NCI-H82 (cell line): Measurements from ENCODE around the gene SLC35F1.

ENCODE experiments used
- DNase-seq: peaks from one replicate; lab custom pipeline; 2025; lab: John Stamatoyannopoulos, UW

SLC35F1 gene

DNA sequence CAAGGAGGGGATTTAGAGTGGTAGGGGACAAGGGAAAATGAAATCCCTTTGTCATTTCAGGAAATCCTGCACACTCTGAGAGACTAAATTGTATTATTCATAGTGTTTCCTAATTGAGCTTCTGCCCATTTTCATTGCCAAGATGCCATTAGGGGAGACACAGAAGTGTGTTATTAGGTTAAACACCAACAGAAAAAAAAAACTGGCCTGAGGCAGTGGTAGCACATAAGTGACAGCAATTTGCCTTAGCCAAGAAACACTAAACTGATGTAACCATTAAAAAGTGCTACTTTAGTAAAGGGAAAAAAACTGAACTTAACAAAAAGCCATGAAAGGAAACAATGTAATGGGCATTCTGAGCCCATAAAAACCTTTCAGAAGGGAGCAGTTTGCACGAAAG lies 370.6 kb downstream of the SLC35F1 start:
- DNase-seq, result no peak

DNA sequence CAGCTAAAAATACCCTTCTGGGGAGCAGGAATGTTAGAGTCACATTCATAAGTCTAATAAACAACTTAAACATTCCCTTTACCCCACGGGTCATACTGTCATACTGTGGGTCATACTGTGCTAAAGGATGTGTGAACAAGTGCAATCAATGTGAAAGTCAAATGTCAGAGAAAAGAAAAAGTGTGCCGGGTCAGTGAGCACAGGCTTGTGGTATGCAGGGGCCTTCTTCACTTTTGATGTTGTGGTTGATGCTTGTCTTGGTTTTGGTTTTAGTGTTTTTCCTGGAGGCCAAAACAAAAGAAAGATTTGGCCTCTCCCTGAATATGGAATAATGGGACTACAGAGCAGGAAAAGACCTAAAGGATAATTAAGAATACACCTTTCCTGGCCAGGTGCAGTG lies 373.1 kb downstream of the SLC35F1 start:
- no peak for DNase-seq

DNA sequence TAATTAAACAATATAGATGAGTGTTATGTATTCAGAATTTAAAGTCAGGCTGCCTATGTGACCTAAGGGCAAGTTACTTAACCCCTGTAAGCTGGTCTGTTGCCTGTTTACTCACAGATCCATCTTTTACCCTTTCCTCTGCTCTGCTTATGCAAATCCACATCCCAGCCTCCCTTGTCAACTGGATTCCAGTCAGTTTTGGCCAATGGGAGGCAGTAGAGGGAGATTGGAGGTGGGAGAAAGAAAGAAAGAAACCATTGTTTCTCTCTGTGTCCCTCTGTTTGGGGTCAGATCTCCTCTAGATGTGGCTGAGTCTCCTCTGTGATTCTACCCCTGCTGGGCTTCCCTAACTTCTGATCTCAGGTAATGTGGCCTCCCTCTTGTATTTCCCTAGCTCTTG lies 374.2 kb downstream of the SLC35F1 start:
- no peak for DNase-seq

DNA sequence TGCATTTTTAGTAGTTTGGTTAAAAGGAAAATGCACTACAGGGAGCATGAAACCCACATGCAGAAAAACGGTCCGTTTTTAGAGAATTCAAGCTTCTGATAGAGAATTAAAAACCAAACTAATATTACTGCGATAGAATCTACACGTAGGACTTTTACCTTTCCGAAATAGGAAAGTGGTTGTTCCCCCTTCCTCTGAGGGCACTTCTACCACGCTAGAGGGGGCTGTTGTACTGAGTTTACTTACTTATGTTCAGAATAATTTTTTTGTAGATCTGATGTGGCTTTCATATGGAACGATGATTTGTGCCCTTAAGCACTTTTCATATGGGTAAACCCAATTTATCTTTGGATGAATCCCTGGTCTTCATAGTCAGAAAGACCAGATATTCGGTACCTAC lies 376.7 kb downstream of the SLC35F1 start:
- peak; percentile 78 for DNase-seq

DNA sequence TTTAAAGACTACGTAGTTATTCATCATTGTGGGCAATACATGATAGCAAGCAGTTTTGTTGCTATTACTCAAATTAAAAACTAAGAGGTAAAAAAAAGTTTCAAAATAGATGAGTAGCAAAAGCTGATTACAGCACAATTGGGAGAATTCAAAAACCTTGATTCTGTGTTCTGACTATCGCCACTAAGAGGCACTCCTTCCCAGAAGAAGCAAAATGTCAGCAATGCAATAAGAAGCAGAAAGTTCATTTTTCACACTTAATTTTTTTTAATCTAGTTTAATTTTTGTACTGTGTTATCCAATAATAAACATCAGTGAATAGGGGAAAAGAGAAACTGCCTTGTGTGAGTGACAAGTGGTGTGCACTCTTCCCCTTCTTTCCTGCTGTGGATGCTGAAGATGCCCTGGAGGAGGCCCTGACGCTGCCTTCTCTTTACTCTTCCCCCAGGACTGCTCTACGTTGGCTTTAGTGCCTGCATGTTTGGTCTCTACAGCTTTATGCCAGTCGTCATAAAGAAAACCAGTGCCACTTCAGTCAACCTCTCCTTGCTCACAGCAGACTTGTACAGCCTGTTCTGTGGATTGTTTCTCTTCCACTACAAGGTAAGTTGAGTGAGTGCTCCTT lies 377.8 kb downstream of the SLC35F1 start:
- DNase-seq, result no peak

DNA sequence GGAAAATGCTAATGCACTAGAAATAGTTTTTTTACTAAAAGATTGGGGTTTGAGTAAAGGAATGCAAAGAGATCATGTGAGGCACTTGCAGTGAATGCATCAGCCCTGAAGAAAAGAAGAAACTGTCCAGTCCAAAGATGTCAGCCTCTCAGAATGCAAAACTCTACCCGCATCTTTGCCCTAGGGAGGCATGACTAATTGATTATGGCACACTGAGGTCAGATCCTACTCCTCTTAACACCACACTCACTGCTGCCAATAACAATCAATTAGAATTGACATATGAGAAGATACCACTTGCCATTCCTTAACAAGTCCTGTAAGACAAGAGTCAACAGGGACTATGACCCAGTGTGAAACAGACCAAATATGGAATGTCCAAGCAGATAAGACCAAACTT lies 378.7 kb downstream of the SLC35F1 start:
- no peak for DNase-seq

DNA sequence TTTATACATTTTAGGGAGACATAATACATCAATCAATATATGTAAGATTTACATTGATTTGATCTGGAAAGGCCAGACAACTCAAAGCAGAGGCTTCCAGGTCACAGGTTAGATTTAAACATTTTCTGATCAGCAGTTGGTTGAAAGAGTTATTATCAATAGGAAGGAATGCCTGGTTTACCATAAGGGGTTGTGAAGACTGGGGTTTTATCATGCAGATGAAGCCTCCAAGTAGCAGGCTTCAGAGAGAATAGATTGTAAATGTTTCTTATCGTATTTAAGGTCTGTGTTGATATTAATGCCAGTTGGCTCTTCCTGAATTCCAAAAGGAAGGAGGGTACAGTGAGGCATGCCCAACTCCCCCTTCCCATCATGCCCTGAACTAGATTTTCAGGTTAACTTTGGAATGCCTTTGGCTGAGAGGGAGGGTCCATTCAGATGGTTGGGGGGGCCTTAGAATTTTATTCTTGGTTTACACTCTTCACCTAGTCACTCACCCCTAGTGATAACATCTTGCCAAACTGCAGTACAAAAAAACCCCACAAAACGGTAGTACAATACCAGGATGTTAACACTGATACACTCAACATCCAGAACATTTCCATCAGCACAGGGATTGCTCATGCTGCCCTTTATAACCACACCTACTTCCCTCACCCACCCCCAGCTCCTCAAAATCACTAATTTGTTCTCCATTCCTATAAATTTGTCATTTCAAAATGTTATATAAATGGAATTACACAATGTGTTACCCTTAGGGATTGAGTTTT lies 381.5 kb downstream of the SLC35F1 start:
- no peak for DNase-seq

DNA sequence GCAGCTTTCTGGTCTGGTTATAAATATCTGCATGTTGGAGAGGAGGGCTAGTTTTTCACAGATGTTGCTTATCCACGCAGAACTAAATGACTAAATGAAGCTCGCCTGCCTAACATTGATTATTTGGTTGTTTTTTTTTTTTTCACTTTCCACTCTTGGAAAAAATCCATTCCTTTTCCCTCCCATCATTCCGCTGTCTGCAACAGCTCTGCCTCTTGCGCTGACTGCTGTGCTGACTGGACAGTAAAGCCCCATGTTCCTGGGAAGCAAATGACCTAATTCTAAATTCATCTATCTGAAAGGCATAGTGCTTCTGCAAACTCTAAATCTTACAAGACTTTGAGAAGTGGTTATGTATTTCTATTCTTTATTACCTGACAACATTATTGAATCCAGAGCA lies 385.5 kb downstream of the SLC35F1 start:
- DNase-seq, result no peak

DNA sequence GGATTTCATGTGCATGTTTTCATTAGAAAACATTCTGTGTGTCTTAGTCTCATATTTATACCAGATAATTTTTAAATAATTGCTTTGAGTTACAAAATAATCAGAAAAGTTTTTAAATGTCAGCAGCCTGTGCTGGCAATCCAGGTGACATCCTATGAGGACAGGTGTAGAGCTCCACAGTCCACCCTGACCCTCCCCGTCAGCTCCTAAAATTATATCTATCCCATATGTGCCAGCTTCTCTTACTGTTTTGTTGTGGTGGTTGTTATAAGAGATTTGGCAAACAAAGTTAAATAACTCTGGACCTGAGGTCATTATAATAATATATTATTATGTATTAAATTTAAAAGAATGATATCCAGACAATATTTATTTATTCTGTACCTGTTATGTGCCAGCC lies 387.8 kb downstream of the SLC35F1 start:
- DNase-seq, result no peak

DNA sequence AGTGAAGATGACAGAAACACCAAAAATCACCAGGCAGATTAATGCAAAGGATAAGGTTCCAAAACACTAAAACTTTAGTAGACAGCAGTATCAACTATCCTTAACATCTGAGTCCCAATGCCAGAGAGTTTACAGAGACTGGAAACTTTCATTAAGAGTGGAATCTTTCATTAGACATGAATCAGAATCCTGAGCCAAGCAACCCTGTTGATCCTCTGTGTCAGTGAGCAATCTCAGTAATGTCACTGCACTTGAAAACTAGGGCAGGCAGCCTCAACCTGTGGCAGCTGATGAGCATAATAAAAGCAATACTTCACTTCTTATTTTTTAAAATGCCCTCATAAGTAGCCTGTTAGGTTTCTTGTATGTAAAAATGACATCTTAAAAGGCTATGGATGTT lies 388.3 kb downstream of the SLC35F1 start:
- DNase-seq, result no peak

DNA sequence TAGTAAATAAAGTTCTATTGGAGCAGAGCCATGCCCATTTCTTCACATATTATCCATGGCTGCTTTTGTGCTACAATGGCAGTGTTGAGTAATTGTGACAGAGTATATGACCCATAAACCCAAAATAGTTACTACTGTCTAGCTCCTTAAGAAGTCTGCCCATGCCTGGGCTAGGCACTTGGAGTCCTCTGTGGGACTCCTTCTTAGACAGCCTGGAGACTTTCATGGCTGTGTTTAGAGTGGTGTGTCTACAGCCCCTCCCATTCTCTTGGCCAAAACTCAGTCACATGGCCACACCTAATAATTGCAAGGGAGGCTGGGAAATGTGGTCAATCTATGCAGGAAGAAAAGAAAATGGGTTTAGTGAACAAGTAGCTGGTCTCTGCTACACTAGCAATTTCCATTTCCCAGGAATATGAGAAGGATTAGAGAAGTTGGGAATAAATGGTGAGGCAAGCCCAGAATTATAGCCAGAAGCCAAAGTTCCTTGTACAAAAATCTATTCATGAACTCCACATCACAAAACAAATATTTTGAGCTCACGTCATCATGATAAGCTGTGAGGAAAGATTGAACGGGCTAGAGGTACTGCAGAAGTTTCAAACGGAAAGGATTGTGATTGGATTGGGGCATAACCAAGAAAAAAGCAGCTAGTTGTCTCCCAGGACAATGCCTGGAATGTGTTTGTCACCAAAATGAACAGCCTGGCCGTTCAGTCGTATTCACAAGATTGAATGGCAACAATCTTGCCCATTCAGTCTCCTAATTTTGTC lies 389.3 kb downstream of the SLC35F1 start:
- DNase-seq, result no peak

DNA sequence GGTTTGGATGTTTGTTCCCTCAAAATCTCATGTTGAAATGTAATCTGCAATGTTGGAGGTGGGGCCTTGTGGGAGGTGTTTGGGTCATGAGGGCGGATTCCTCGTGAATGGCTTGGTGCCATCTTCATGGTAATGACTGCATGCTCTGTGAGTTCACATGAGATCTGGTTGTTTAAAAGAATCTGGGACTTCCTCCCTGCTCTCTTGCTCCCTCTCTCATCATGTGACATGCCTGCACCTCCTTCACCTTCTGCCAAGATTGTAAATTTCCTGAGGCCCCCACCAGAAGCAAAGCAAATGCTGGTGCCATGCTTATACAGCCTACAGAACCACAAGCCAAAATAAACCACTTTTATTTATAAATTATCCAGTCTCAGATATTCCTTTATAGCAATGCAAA lies 390.8 kb downstream of the SLC35F1 start:
- DNase-seq, result no peak

DNA sequence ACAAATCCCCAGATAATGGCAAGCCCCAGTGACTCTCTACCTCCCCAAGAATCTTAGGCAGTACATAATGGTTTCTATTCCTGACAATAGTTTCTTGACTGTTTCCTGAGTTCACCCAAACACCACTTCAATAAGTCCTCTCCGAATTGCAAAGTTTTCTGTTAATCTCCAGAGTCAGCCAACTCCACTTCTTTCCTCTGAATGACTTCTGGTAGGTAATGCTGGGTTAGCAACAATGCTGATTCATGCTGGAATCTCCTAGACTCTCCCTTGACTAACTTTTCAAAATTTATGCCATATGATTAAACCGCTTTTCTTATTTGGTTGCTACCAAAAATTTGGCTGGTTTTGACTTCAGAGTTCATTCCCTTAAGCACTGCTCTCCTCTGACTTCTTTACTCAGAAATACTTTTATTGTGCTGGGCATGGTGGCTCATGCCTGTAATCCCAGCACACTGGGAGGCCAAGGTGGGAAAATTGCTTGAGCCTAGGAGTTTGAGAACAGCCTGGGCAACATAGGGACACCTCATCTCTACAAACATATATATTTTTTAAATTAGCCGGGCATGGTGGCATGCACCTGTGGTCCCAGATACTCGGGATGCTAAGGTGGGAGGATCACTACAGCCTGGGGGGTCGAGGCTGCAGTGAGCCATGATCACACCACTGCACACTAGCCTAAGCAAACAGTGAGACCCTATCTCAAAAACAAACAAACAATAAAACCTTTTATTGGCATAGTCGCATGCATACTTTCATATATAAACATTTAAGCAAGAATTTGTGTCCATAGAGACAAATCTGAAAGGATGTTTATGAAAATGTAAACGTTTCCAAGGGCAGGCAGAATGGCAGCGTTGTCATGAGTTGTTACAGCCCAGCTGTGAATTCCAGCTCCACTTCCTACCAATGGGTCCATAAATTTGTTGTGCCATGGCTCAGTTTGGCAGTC lies 391.7 kb downstream of the SLC35F1 start:
- DNase-seq, result no peak

DNA sequence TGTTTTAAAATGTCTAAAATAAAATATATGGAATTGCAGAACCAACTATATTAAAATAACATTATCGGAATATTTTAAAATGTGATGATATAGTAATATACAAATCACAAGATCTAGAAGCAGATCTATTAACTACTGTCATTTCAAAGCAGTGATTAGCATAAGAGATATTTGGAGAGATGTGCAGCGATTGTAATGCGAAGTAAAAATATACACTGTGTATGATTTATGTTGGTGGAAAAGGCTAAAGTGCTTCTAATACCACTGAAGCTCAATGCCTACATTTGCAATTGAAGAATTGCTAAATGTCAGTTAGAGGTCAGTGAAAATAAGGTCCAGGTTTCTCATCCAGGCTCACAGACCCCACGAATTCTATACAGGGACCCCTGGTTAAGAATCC lies 392.4 kb downstream of the SLC35F1 start:
- no peak for DNase-seq

DNA sequence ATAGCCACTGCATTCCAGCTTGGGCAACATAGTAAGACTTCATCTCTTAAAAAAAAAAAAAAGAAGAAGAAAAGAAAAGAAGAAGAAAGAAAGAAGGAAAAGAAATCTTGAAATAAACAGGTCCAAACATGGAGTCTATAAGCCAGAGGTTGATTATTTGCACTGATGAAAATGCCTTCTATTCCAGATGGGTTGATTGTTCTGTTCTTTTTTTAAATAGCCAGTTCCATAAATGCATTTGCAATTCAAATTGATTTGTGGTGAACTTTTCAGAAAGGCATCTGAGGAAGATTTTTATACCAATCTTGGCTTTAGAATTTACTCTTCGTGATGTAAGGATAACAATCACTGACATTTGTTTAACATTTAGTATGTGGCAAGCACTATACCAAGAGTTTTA lies 397.3 kb downstream of the SLC35F1 start:
- no peak for DNase-seq

DNA sequence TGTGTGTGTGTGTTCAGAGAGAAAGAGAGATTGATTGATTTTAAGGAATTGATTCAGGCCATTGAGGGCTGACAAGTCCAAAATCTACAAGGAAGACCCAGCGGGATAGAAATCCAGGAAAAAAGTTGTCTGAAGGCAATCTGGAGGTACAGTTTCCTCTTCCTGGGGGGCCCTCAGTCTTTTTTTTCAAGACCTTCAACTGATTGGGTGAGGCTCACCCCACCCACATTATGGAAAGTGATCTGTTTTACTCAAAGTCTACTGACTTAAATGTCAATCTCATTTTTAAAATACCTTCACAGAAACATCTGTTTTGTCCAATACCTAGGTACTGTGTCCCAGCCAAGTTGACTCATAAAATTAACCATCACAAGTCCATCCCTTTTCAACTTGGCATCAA lies 398.0 kb downstream of the SLC35F1 start:
- no peak for DNase-seq

DNA sequence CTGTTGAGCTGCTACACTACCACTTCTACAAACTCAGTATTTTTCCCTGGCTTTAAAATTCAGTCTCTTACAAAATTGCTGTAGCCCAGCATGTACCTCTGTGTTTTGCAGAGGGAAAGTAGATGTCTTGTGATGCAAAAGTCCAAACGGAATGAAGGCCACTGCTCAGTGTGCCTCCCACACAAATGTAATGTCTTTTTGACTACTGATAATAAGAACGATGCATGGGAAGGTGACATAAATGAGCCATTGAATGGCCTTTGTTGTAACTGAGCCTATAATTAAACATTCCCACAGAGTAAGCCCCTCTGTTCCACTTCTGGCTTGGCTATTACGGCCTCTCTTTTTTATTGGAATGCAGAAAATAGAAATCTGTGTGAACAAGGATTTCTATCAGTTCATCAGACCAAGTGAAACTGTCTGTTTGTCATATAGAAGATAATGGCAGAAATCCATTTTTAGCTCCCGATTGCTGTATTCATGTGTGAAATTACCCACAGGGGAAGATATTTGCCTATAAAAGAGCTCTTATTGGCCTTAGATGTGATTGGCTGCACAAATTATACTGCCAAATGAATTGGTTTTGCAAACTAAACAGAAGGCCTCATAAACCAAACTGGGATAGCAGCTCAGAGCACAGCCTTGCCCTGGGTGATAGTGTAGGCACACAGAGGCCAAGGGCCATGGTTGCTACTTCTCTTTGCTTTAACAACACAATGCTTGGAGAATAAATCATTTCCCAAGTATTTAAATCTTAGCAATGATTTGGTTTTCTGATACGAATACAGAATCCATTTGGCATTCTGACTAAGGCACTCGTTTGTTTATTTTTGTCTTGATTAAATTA lies 399.6 kb downstream of the SLC35F1 start:
- no peak for DNase-seq

DNA sequence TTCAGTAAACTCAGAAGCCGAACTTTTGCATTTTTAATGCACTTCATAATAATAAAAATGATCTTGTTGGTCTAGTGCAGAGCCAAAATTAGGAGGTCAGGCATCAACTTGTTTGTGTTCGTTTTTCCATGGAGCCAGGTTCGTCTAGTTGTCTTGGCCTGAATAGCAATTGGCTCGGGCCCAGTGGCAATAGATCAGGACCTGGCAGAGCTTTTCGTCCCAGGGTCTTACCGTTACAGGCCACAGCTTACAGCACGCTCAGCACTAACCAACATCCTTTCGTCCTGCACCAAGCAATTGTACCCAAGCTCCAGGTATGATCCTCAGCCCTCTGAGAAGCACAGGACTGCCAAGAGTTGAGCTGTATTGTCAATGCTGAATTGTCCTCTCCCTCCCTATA lies 400.5 kb downstream of the SLC35F1 start:
- no peak for DNase-seq

DNA sequence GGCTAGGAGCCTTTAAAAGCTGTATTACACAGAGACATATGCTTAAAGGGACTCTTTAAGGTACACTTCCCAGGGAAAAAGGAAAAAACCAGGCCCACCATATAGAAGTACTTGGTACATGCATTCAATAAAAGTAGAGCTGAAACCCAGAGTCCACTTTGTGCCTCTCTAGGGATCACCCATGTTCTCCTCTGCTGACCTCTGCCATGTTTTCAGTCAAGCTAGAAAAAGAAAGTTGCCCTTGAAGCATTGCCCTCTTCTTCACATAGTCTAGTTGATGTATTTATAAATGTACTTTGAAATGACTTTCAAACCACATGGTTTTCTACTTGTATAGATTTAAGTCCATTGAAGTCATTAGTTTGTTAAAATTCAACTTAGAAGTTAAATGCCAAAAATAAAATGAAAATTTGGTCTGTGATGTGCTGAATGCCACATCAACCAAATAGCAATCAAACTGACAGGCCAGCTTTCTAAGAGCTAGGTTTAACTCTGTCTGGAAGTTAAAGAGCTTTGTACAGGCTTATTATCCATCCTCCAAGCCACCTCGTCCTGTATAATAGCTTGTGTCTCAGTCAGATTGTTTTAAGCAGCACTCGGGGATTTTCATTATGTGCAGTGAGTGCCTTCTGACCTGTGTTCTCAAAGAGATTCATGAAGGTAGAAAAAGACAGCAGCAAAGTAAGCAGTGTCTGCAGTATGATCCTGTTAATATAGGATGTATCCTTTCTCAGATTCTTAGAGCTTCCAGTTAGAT lies 402.5 kb downstream of the SLC35F1 start:
- peak; percentile 63 for DNase-seq

DNA sequence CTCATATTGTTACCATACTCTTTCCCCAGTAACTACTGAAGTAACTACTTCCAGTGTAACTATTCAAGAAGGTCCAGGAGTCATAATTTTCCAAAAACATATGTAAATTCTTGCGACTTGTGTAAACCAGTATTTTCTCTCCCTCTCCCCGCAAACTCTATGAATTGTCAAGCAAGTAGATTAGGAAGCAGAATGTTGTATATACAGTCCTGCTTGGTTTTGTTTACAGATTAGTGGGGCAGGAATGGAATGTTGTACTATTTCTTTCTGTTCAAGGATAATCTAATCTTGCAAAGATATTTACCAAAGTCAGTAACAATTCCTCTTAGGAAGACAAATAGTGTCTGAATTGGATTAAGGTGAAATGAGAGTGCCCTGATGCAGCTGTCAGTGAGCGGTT lies 406.1 kb downstream of the SLC35F1 start:
- peak; percentile 66 for DNase-seq
